Ascending aorta (tissue), 2 donors: ENCODE results near the gene CCDC127. TPM values are rescaled to one million over a fixed set of nuclear protein-coding genes. Genes with fewer than 3 reads are reported as not detected.

ENCODE experiments used
- DNase-seq, 2 donors: peaks; one replicate each; pipeline ENCODE4 v3.0.0-alpha.2; 2019; ENCODE audit warnings: low spot score in 2 of 2
- H3K27ac ChIP-seq, 2 donors: fragments of 200-600 bp; sonication (generic); one replicate each; pipeline ENCODE4 v1.5.1; 2016 to 2017; ENCODE audit warnings: mild to moderate bottlenecking in 1 of 2
- H3K27me3 ChIP-seq: fragments of 200-600 bp; sonication (generic); one replicate; pipeline ENCODE4 v1.5.1; 2017
- H3K36me3 ChIP-seq, 2 donors: fragments of 200-600 bp; sonication (generic); one replicate each; pipeline ENCODE4 v1.5.1; 2016
- H3K4me1 ChIP-seq, 2 donors: fragments of 200-600 bp; sonication (generic); one replicate each; pipeline ENCODE4 v1.5.1; 2016 to 2017; ENCODE audit warnings: mild to moderate bottlenecking in 1 of 2
- H3K4me3 ChIP-seq, 2 donors: fragments of 200-600 bp; sonication (generic); one replicate each; pipeline ENCODE4 v1.5.1; 2016 to 2017; ENCODE audit warnings: mild to moderate bottlenecking in 1 of 2
- H3K9me3 ChIP-seq, 2 donors: fragments of 200-600 bp; sonication (generic); one replicate each; pipeline ENCODE4 v1.5.1; 2016
- CTCF ChIP-seq, 3 experiments: fragments of 200-600 bp in 2 of 3; fragments of 450-650 bp in 1 of 3; sonication (generic) in 2 of 3; IDR thresholded peaks; one replicate each; pipeline ENCODE4 v1.5.1; 2016 to 2019; ENCODE audit warnings: antibody characterized with exemption in 3 of 3, mild to moderate bottlenecking in 1 of 3, moderate library complexity in 1 of 3
- intact Hi-C: fragments of 100-400 bp; cut with DNase I; formaldehyde crosslinking; loops from one replicate; pipeline ENCODE4 v1.15.1; 2023
- total RNA-seq: library from RNA; depleted of rRNA; stranded (reverse); fragments of >200 nt; gene quantifications from one replicate; pipeline ENCODE4 v1.1.0, GENCODE V29; 2016

CCDC127 gene
- total RNA-seq, 1 donor from 2014 or later: 6.1 TPM

GRCh38 chr5:154826-155225 is 63.1 kb downstream of the CCDC127 start:
- no peak for TF ChIP-seq CTCF (IDR thresholded peaks at IDR 0.05)
- Histone ChIP-seq H3K27ac (no peak overlapping the region), H3K36me3 (no peaks in the 10 kb centered on the region), H3K4me3 (no peak overlapping the region), H3K9me3 (no peaks in the 10 kb centered on the region), H3K27me3 (no peaks in the 10 kb centered on the region), H3K4me1 (no peaks in the 10 kb centered on the region)
- DNase-seq: no peak
- intact Hi-C loops: no loop called here

GRCh38 chr5:154236-154635 is 63.7 kb downstream of the CCDC127 start:
- no peaks in the 10 kb centered on the region for H3K4me1 ChIP-seq
- DNase-seq: no peak
- H3K27me3 ChIP-seq: no peaks in the 10 kb centered on the region
- no peak for TF ChIP-seq CTCF (IDR thresholded peaks at IDR 0.05)
- no peaks in the 10 kb centered on the region for H3K36me3 ChIP-seq
- intact Hi-C loops: no loop called here
- H3K27ac ChIP-seq: no peak overlapping the region
- no peak overlapping the region for H3K4me3 ChIP-seq
- H3K9me3 ChIP-seq: no peaks in the 10 kb centered on the region

GRCh38 chr5:153256-153655 is 64.7 kb downstream of the CCDC127 start:
- H3K9me3 ChIP-seq: no peaks in the 10 kb centered on the region
- H3K27me3 ChIP-seq: no peaks in the 10 kb centered on the region
- no peak overlapping the region for H3K27ac ChIP-seq
- intact Hi-C loops: no loop called here
- no peaks in the 10 kb centered on the region for H3K36me3 ChIP-seq
- no peak for TF ChIP-seq CTCF (IDR thresholded peaks at IDR 0.05)
- no peaks in the 10 kb centered on the region for H3K4me1 ChIP-seq
- DNase-seq: no peak
- H3K4me3 ChIP-seq: no peak overlapping the region

- peaks cover 3 to 8% of the 10 kb centered on the region in 2 donors for H3K9me3 ChIP-seq
- H3K4me1 ChIP-seq: no peaks in the 10 kb centered on the region
- H3K27ac ChIP-seq: no peak overlapping the region
- no peak for TF ChIP-seq CTCF (IDR thresholded peaks at IDR 0.05)
- no peak overlapping the region for H3K4me3 ChIP-seq
- intact Hi-C loops: no loop called here
- no peak for DNase-seq
- H3K36me3 ChIP-seq: no peaks in the 10 kb centered on the region
- H3K27me3 ChIP-seq: no peaks in the 10 kb centered on the region
Observed at GRCh38 chr5:152077-152476, 65.9 kb downstream of the CCDC127 start.

- no peak for TF ChIP-seq CTCF (IDR thresholded peaks at IDR 0.05)
- Histone ChIP-seq H3K4me1 (no peaks in the 10 kb centered on the region), H3K4me3 (no peak overlapping the region), H3K27ac (no peak overlapping the region), H3K9me3 (peaks cover 7 to 8% of the 10 kb centered on the region in 2 donors), H3K36me3 (no peaks in the 10 kb centered on the region), H3K27me3 (no peaks in the 10 kb centered on the region)
- intact Hi-C loops: no loop called here
- no peak for DNase-seq
Observed at GRCh38 chr5:150746-151145, 67.2 kb downstream of the CCDC127 start.
